ENCODE data around the gene IQCF2.

IQCF2 gene

GRCh38 chr3:51860703-51861665 lies at the start of gene IQCF2:
Gene IQCF2, plus strand, starts transcription at chr3:51861615. Its CDS starts 52 bp downstream, at chr3:51861667.
- Histone ChIP-seq H3K27ac (no peak within 1 kb of the TSS), H3K4me2 (peak within 1 kb of the TSS; percentile 44), H3K27me3 (no peaks in the 10 kb centered on the region), H3K4me3 (no peak within 1 kb of the TSS), H3K9ac (no peak within 1 kb of the TSS), H3K36me3 (no peaks in the 10 kb centered on the region), H4K20me1 (no peaks in the 10 kb centered on the region), H3K4me1 (peaks cover 10% of the 10 kb centered on the region), H3K9me3 (peaks cover 12% of the 10 kb centered on the region)
- no peak for TF ChIP-seq Cebpa-rat (IDR thresholded peaks at IDR 0.05)

DNA sequence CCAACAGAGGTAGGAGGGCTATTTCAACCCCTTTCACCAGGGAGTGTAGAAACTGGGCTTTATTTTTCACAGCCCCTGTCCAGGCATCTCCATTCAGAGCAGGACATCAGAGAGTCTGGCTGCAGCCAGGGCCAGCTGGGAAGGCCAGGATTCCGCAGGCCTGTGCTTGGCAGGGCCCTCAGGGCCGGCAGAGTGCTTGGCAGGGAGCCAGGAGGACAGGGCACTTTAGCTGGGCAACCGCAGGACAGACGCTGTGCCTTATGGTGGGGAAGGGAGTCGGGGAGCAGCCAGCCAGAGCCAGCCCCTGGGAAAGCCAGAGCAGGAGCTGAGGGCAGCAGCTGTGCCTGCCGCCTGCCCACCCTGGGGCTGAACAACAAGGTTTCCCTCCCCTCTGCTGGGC lies 47.9 kb upstream of the IQCF2 start:
- Histone ChIP-seq H3K4me1 (no peaks in the 10 kb centered on the region), H3K27me3 (no peaks in the 10 kb centered on the region), H3K9ac (no peak overlapping the region), H4K20me1 (no peaks in the 10 kb centered on the region), H3K27ac (no peak overlapping the region), H3K36me3 (no peaks in the 10 kb centered on the region), H3K4me2 (no peak overlapping the region), H3K4me3 (no peak overlapping the region), H3K9me3 (peaks cover 6% of the 10 kb centered on the region)
- TF ChIP-seq Cebpa-rat (IDR thresholded peaks at IDR 0.05) = no peak

- H3K27ac ChIP-seq = no peak overlapping the region
- H3K36me3 ChIP-seq = no peaks in the 10 kb centered on the region
- H3K9me3 ChIP-seq = peaks cover 3% of the 10 kb centered on the region
- no peaks in the 10 kb centered on the region for H4K20me1 ChIP-seq
- no peaks in the 10 kb centered on the region for H3K4me1 ChIP-seq
- no peak overlapping the region for H3K4me3 ChIP-seq
- no peak overlapping the region for H3K9ac ChIP-seq
- H3K27me3 ChIP-seq = no peaks in the 10 kb centered on the region
- H3K4me2 ChIP-seq = no peak overlapping the region
- TF ChIP-seq Cebpa-rat (IDR thresholded peaks at IDR 0.05) = no peak
These were observed 47.4 kb upstream of the IQCF2 start for GRCh38 chr3:51814034-51814433.

DNA sequence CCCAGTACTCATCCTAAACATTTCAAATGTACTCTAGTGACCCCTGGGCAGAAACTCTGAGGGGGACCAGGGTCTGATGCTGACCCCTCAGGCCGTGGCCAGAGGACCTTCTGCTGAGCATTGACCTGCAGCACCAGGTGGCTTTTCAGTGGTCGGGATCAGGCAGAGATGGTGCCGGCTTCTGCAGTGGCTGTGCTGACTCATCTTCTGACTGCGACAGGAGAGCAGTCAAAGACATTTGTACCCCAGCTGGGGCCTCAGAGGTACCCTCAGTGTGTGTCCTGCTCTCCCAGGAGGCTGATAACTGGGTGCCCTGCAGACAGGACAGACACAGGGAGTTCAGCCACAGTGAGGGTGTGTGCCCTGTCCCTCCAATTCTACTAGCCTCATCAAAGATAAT lies 45.8 kb upstream of the IQCF2 start:
- no peaks in the 10 kb centered on the region for H3K27me3 ChIP-seq
- TF ChIP-seq Cebpa-rat (IDR thresholded peaks at IDR 0.05) = no peak
- H3K9me3 ChIP-seq = no peaks in the 10 kb centered on the region
- no peaks in the 10 kb centered on the region for H3K4me1 ChIP-seq
- H3K4me2 ChIP-seq = no peak overlapping the region
- H3K4me3 ChIP-seq = no peak overlapping the region
- no peak overlapping the region for H3K9ac ChIP-seq
- H3K36me3 ChIP-seq = no peaks in the 10 kb centered on the region
- no peak overlapping the region for H3K27ac ChIP-seq
- no peaks in the 10 kb centered on the region for H4K20me1 ChIP-seq

GRCh38 chr3:51816723-51817122 lies 44.7 kb upstream of the IQCF2 start:
- Histone ChIP-seq H3K4me1 (no peaks in the 10 kb centered on the region), H3K36me3 (no peaks in the 10 kb centered on the region), H3K9me3 (peaks cover 4% of the 10 kb centered on the region; the same call in 1 of the 2 replicates), H3K9ac (no peak overlapping the region), H4K20me1 (no peaks in the 10 kb centered on the region), H3K27me3 (no peaks in the 10 kb centered on the region), H3K4me2 (no peak overlapping the region), H3K27ac (no peak overlapping the region), H3K4me3 (no peak overlapping the region)
- no peak for TF ChIP-seq Cebpa-rat (IDR thresholded peaks at IDR 0.05)

- H3K4me2 ChIP-seq = no peak overlapping the region
- peaks cover 6% of the 10 kb centered on the region; the same call in 1 of the 2 replicates for H3K9me3 ChIP-seq
- TF ChIP-seq Cebpa-rat (IDR thresholded peaks at IDR 0.05) = no peak
- no peaks in the 10 kb centered on the region for H3K27me3 ChIP-seq
- no peak overlapping the region for H3K27ac ChIP-seq
- H3K9ac ChIP-seq = no peak overlapping the region
- no peaks in the 10 kb centered on the region for H4K20me1 ChIP-seq
- no peak overlapping the region for H3K4me3 ChIP-seq
- H3K4me1 ChIP-seq = no peaks in the 10 kb centered on the region
- H3K36me3 ChIP-seq = no peaks in the 10 kb centered on the region
These were observed 44.0 kb upstream of the IQCF2 start for GRCh38 chr3:51817375-51817774.

- H3K4me3 ChIP-seq = no peak overlapping the region
- no peak overlapping the region for H3K4me2 ChIP-seq
- no peak for TF ChIP-seq Cebpa-rat (IDR thresholded peaks at IDR 0.05)
- H3K9me3 ChIP-seq = peaks cover 10% of the 10 kb centered on the region; the same call in 1 of the 2 replicates
- H4K20me1 ChIP-seq = no peaks in the 10 kb centered on the region
- H3K4me1 ChIP-seq = peaks cover 10% of the 10 kb centered on the region
- H3K27ac ChIP-seq = no peak overlapping the region
- no peaks in the 10 kb centered on the region for H3K36me3 ChIP-seq
- H3K9ac ChIP-seq = no peak overlapping the region
- no peaks in the 10 kb centered on the region for H3K27me3 ChIP-seq
These were observed 42.3 kb upstream of the IQCF2 start for GRCh38 chr3:51819151-51819550.

DNA sequence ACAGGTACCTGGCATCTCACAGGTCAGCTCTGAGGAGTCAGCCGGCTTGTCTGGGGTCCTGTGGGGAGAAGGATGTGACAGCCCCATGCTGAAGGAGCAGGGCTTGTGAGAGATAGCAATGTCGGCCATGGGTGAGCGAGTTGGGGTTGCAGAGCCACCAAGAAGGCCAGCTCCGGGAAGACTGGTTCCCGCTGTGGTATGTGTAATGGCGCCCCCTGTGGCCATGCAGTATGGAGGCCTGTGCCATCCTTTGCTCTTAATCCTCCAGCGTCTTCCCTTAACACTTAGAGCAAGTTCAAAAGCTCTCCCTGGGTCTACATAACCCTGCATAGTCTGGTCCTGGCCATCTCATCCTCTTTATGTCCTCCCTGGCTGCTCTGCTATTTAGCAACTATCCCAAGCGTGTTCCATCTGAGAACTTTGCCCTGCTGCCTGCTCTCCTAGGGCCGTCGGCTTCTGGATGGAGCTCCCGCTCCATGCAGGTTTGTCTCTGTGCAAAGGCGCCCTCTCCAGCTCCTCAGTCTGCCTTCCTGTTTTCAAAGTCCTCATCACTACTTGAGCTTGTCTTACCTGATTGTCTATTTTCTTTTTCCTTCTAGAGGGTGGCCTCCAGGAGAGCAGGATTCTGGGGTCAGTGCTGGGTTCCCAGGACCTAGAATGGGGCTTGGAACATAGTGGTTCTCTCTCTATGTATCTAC lies 41.6 kb upstream of the IQCF2 start:
- Histone ChIP-seq H3K27ac (no peak overlapping the region), H3K36me3 (no peaks in the 10 kb centered on the region), H3K4me1 (peaks cover 10% of the 10 kb centered on the region), H3K27me3 (no peaks in the 10 kb centered on the region), H3K4me2 (no peak overlapping the region), H4K20me1 (no peaks in the 10 kb centered on the region), H3K9ac (no peak overlapping the region), H3K9me3 (peaks cover 10% of the 10 kb centered on the region; the same call in 1 of the 2 replicates), H3K4me3 (no peak overlapping the region)
- no peak for TF ChIP-seq Cebpa-rat (IDR thresholded peaks at IDR 0.05)

DNA sequence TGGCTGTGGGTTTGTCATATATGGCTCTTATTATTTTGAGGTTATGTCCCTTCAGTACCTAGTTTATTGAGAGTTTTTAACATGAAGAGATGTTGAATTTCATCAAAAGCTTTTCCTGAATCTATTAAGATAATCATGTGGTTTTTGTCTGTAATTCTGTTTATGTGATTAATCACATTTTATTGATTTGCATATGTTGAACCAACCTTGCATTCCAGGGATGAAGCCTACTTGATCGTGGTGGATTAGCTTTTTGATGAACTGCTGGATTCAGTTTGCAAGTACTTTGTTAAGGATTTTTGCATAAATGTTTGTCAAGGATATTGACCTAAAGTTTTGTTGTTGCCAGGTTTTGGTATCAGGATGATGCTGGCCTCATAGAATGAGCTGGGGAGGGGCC lies 33.1 kb upstream of the IQCF2 start:
- Histone ChIP-seq H3K27me3 (no peaks in the 10 kb centered on the region), H3K9me3 (peaks cover 28% of the 10 kb centered on the region), H3K4me2 (no peak overlapping the region), H3K27ac (no peak overlapping the region), H4K20me1 (no peaks in the 10 kb centered on the region), H3K9ac (no peak overlapping the region), H3K4me1 (peaks cover 7% of the 10 kb centered on the region), H3K4me3 (no peak overlapping the region), H3K36me3 (no peaks in the 10 kb centered on the region)
- no peak for TF ChIP-seq Cebpa-rat (IDR thresholded peaks at IDR 0.05)

- Histone ChIP-seq H3K36me3 (no peaks in the 10 kb centered on the region), H3K27me3 (no peaks in the 10 kb centered on the region), H3K4me2 (no peak overlapping the region), H4K20me1 (no peaks in the 10 kb centered on the region), H3K9ac (no peak overlapping the region), H3K27ac (no peak overlapping the region), H3K4me3 (no peak overlapping the region), H3K9me3 (peaks cover 28% of the 10 kb centered on the region), H3K4me1 (no peaks in the 10 kb centered on the region)
- TF ChIP-seq Cebpa-rat (IDR thresholded peaks at IDR 0.05) = no peak
These were observed 31.1 kb upstream of the IQCF2 start for GRCh38 chr3:51830345-51830744.

Measured in BLaER1 (cell line).